Activated naive CD4-positive, alpha-beta T cell treated with anti-CD3 and anti-CD28 coated beads, Interleukin-2, amount 50 U/mL, for 24 hours (primary cell): ENCODE measurements around the gene HES5.

Source experiments
- H3K27ac Mint-ChIP-seq: one replicate; pipeline ENCODE4 v1.8.0; 2021; ENCODE audit warnings: mild to moderate bottlenecking, mixed read lengths
- H3K27me3 Mint-ChIP-seq: one replicate; pipeline ENCODE4 v1.8.0; 2021; ENCODE audit warnings: mixed read lengths
- H3K36me3 Mint-ChIP-seq: one replicate; pipeline ENCODE4 v1.8.0; 2021; ENCODE audit warnings: mixed read lengths
- H3K4me1 Mint-ChIP-seq: one replicate; pipeline ENCODE4 v1.8.0; 2021; ENCODE audit warnings: mixed read lengths
- H3K4me3 Mint-ChIP-seq: one replicate; pipeline ENCODE4 v1.8.0; 2021; ENCODE audit warnings: mild to moderate bottlenecking, mixed read lengths
- H3K9me3 Mint-ChIP-seq: one replicate; pipeline ENCODE4 v1.8.0; 2021; ENCODE audit warnings: mixed read lengths

Gene HES5

GRCh38 chr1:2543543-2544092 is 13.6 kb upstream of the HES5 start:
- H3K9me3 Mint-ChIP-seq, result no peaks in the 10 kb centered on the region
- no peak overlapping the region for H3K27ac Mint-ChIP-seq
- peaks cover 21% of the 10 kb centered on the region for H3K4me1 Mint-ChIP-seq
- no peak overlapping the region for H3K4me3 Mint-ChIP-seq
- no peaks in the 10 kb centered on the region for H3K27me3 Mint-ChIP-seq
- H3K36me3 Mint-ChIP-seq, result no peaks in the 10 kb centered on the region

- Mint-ChIP-seq H3K27me3 (no peaks in the 10 kb centered on the region), H3K4me1 (peaks cover 19% of the 10 kb centered on the region), H3K27ac (no peak overlapping the region), H3K4me3 (no peak overlapping the region), H3K36me3 (no peaks in the 10 kb centered on the region), H3K9me3 (no peaks in the 10 kb centered on the region)
Observed at GRCh38 chr1:2542246-2542915, 12.3 kb upstream of the HES5 start.

- H3K4me1 Mint-ChIP-seq, result peaks cover 19% of the 10 kb centered on the region
- H3K9me3 Mint-ChIP-seq, result no peaks in the 10 kb centered on the region
- no peak overlapping the region for H3K4me3 Mint-ChIP-seq
- H3K36me3 Mint-ChIP-seq, result no peaks in the 10 kb centered on the region
- no peaks in the 10 kb centered on the region for H3K27me3 Mint-ChIP-seq
- H3K27ac Mint-ChIP-seq, result no peak overlapping the region
Observed at GRCh38 chr1:2541619-2542245, 11.7 kb upstream of the HES5 start.

GRCh38 chr1:2540816-2541492 is 10.9 kb upstream of the HES5 start:
- Mint-ChIP-seq H3K27me3 (no peaks in the 10 kb centered on the region), H3K9me3 (no peaks in the 10 kb centered on the region), H3K4me1 (peaks cover 19% of the 10 kb centered on the region), H3K27ac (no peak overlapping the region), H3K36me3 (no peaks in the 10 kb centered on the region), H3K4me3 (no peak overlapping the region)

GRCh38 chr1:2539312-2539907 is 9.3 kb upstream of the HES5 start:
- Mint-ChIP-seq H3K27me3 (no peaks in the 10 kb centered on the region), H3K4me3 (no peak overlapping the region), H3K36me3 (no peaks in the 10 kb centered on the region), H3K27ac (peak overlapping the region; percentile 12), H3K9me3 (no peaks in the 10 kb centered on the region), H3K4me1 (peaks cover 16% of the 10 kb centered on the region)

- H3K27ac Mint-ChIP-seq, result peak overlapping the region; percentile 12
- H3K4me1 Mint-ChIP-seq, result peaks cover 13% of the 10 kb centered on the region
- H3K36me3 Mint-ChIP-seq, result no peaks in the 10 kb centered on the region
- no peak overlapping the region for H3K4me3 Mint-ChIP-seq
- no peaks in the 10 kb centered on the region for H3K9me3 Mint-ChIP-seq
- H3K27me3 Mint-ChIP-seq, result no peaks in the 10 kb centered on the region
Observed at GRCh38 chr1:2538872-2539271, 8.8 kb upstream of the HES5 start.

GRCh38 chr1:2538376-2538775 is 8.3 kb upstream of the HES5 start:
- no peaks in the 10 kb centered on the region for H3K27me3 Mint-ChIP-seq
- peak overlapping the region; percentile 55 for H3K27ac Mint-ChIP-seq
- H3K36me3 Mint-ChIP-seq, result no peaks in the 10 kb centered on the region
- H3K4me3 Mint-ChIP-seq, result no peak overlapping the region
- peaks cover 13% of the 10 kb centered on the region for H3K4me1 Mint-ChIP-seq
- no peaks in the 10 kb centered on the region for H3K9me3 Mint-ChIP-seq

GRCh38 chr1:2537784-2538115 is 7.7 kb upstream of the HES5 start:
- Mint-ChIP-seq H3K36me3 (no peaks in the 10 kb centered on the region), H3K4me3 (no peak overlapping the region), H3K27ac (no peak overlapping the region), H3K4me1 (peaks cover 13% of the 10 kb centered on the region), H3K9me3 (no peaks in the 10 kb centered on the region), H3K27me3 (no peaks in the 10 kb centered on the region)

GRCh38 chr1:2535981-2536380 is 5.9 kb upstream of the HES5 start:
- no peaks in the 10 kb centered on the region for H3K9me3 Mint-ChIP-seq
- no peaks in the 10 kb centered on the region for H3K27me3 Mint-ChIP-seq
- no peak overlapping the region for H3K4me3 Mint-ChIP-seq
- H3K4me1 Mint-ChIP-seq, result peaks cover 1% of the 10 kb centered on the region
- H3K27ac Mint-ChIP-seq, result no peak overlapping the region
- H3K36me3 Mint-ChIP-seq, result no peaks in the 10 kb centered on the region

- no peaks in the 10 kb centered on the region for H3K27me3 Mint-ChIP-seq
- peaks cover 3% of the 10 kb centered on the region for H3K4me1 Mint-ChIP-seq
- no peak overlapping the region for H3K27ac Mint-ChIP-seq
- no peaks in the 10 kb centered on the region for H3K9me3 Mint-ChIP-seq
- no peaks in the 10 kb centered on the region for H3K36me3 Mint-ChIP-seq
- H3K4me3 Mint-ChIP-seq, result no peak overlapping the region
Observed at GRCh38 chr1:2535455-2535854, 5.4 kb upstream of the HES5 start.

GRCh38 chr1:2534687-2535441 is 4.8 kb upstream of the HES5 start:
- Mint-ChIP-seq H3K4me1 (peaks cover 3% of the 10 kb centered on the region), H3K36me3 (no peaks in the 10 kb centered on the region), H3K27ac (peak overlapping the region; percentile 63), H3K9me3 (no peaks in the 10 kb centered on the region), H3K4me3 (no peak overlapping the region), H3K27me3 (no peaks in the 10 kb centered on the region)

GRCh38 chr1:2534315-2534686 is 4.2 kb upstream of the HES5 start:
- no peaks in the 10 kb centered on the region for H3K9me3 Mint-ChIP-seq
- no peak overlapping the region for H3K27ac Mint-ChIP-seq
- H3K4me1 Mint-ChIP-seq, result peaks cover 3% of the 10 kb centered on the region
- H3K36me3 Mint-ChIP-seq, result no peaks in the 10 kb centered on the region
- no peaks in the 10 kb centered on the region for H3K27me3 Mint-ChIP-seq
- H3K4me3 Mint-ChIP-seq, result no peak overlapping the region

GRCh38 chr1:2533365-2533764 is 3.3 kb upstream of the HES5 start:
- Mint-ChIP-seq H3K4me3 (no peak overlapping the region), H3K4me1 (peaks cover 9% of the 10 kb centered on the region), H3K27ac (no peak overlapping the region), H3K36me3 (no peaks in the 10 kb centered on the region), H3K27me3 (no peaks in the 10 kb centered on the region), H3K9me3 (no peaks in the 10 kb centered on the region)

- Mint-ChIP-seq H3K4me1 (peaks cover 9% of the 10 kb centered on the region), H3K27ac (peak overlapping the region; percentile 35), H3K9me3 (no peaks in the 10 kb centered on the region), H3K36me3 (no peaks in the 10 kb centered on the region), H3K27me3 (no peaks in the 10 kb centered on the region), H3K4me3 (no peak overlapping the region)
Observed at GRCh38 chr1:2532485-2533160, 2.6 kb upstream of the HES5 start.
